Measurements from ENCODE around the gene ABI1.

Gene ABI1

GRCh38 chr10:26703974-26704373 is 156.8 kb downstream of the ABI1 start:
- no peak for DNase-seq

- DNase-seq = no peak
Measured at GRCh38 chr10:26703096-26703495, 157.7 kb downstream of the ABI1 start.

- no peak for DNase-seq
Measured at GRCh38 chr10:26700884-26701630, 159.7 kb downstream of the ABI1 start.

- DNase-seq = no peak
Measured at GRCh38 chr10:26699631-26700030, 161.1 kb downstream of the ABI1 start.

- DNase-seq = no peak
Measured at GRCh38 chr10:26698909-26699308, 161.8 kb downstream of the ABI1 start.

- no peak for DNase-seq
Measured at GRCh38 chr10:26697922-26698608, 162.7 kb downstream of the ABI1 start.

GRCh38 chr10:26697163-26697921 is 163.4 kb downstream of the ABI1 start, which contains the start of gene PDSS1:
Gene PDSS1 (plus strand): TSS chr10:26697701. CDS start chr10:26697712, 11 bp downstream.
- peak; percentile 68 for DNase-seq

GRCh38 chr10:26696786-26697162 is 164.0 kb downstream of the ABI1 start:
- no peak for DNase-seq

Measured in NCI-H82 (cell line).